GM12873 (cell line): ENCODE results near the gene DOCK1.

ENCODE experiments used
- CTCF ChIP-seq: IDR thresholded peaks from 2 replicates; pipeline ENCODE4 v1.5.1; 2012; ENCODE audit warnings: low read depth, mild to moderate bottlenecking, moderate library complexity, low read length, control low read depth; ENCODE audit not compliant: insufficient read depth; ENCODE audit errors: missing control alignments

DOCK1 gene

GRCh38 chr10:127195571-127196281 is 290.5 kb downstream of the DOCK1 start:
- no peak for TF ChIP-seq CTCF

- TF ChIP-seq CTCF, result no peak
Measured at GRCh38 chr10:127196282-127197153, 291.3 kb downstream of the DOCK1 start, which contains the start of gene INSYN2A. INSYN2A (minus strand) TSS chr10:127196591; CDS start chr10:127176395, 20,196 bp downstream.

- no peak for TF ChIP-seq CTCF
Measured at GRCh38 chr10:127197154-127197432, 291.9 kb downstream of the DOCK1 start.

- TF ChIP-seq CTCF, result no peak
Measured at GRCh38 chr10:127198307-127198706, 293.1 kb downstream of the DOCK1 start.

DNA sequence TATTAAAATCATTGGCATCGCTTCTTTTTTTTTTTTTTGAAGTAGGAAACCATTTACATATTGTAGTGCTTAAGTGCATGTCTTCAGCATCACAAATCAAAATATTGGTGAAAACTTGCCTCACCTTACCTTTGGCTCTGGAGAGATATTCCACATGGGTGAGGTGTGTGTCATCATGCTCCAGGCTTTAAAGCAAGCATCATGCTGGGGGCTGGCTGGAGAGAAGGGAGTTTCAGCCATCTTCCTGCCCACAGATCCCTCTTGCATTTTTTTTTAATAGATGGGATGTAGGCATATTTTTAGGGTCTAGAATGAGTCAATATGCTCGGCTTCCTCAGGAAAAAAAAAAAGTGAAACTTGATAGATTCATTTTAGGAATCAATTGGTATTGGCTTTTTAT is 293.5 kb downstream of the DOCK1 start:
- TF ChIP-seq CTCF, result no peak

DNA sequence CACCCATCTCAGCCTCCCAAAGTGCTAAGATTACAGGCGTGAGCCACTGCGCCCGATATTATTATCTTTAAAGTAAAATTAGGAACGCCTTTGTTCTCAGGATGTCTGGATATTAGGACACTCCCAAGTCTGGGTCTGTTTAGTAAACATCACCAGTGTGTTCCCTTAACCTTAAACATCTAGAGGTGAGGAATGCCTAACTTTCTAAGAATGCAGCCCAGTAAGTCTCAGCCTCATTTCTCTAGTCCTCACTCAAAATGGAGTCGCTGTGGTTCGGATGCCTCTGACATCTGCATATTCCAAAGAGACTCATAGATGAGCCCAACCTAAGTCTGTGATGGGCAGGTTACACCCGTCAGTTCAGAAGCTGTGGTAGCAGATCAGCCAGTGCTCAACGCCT is 295.4 kb downstream of the DOCK1 start:
- TF ChIP-seq CTCF, result no peak

- no peak for TF ChIP-seq CTCF
Measured at GRCh38 chr10:127203067-127203466, 297.8 kb downstream of the DOCK1 start.
